H1 (cell line): ENCODE results near the gene GALC. TPM values are rescaled to one million over a fixed set of nuclear protein-coding genes. Genes with fewer than 3 reads are reported as not detected.

Experiments
- CTCF ChIA-PET: fragments of 300-600 bp; sonication (Branson Sonifier 250); formaldehyde crosslinking; loops from one replicate; lab custom pipeline; 2021; ENCODE audit not compliant: partially characterized antibody; lab: Charles Lee
- POLR2A ChIA-PET: fragments of 300-600 bp; sonication (Branson Sonifier 250); formaldehyde crosslinking; loops from one replicate; lab custom pipeline; 2021; ENCODE audit warnings: inconsistent platforms; ENCODE audit not compliant: partially characterized antibody; lab: Charles Lee
- DNase-seq, 2 experiments: peaks; one replicate each; pipeline versions ENCODE4 v3.0.0 to v3.0.0-alpha.2; 2010 to 2022; ENCODE audit warnings: low spot score in 2 of 2, low read depth in 1 of 2, mixed read lengths in 1 of 2
- FAIRE-seq: peaks from 2 replicates; lab custom pipeline; 2011; peaks lifted over from hg19 to GRCh38; lab: Jason Lieb, UNC
- H2AFZ ChIP-seq: 2 replicates; pipeline ENCODE4 v1.8.1; 2012; ENCODE audit warnings: low read length, inconsistent platforms
- H2AK5ac ChIP-seq: 2 replicates; pipeline ENCODE4 v1.6.1; 2013; ENCODE audit warnings: low read depth, low read length
- H2BK120ac ChIP-seq: replicated peaks from 2 replicates; pipeline ENCODE3; 2013; ENCODE audit warnings: low read depth, low read length, inconsistent platforms
- H2BK12ac ChIP-seq: 2 replicates; pipeline ENCODE4 v1.6.1; 2013; ENCODE audit warnings: low read depth, low read length
- H2BK15ac ChIP-seq: 2 replicates; pipeline ENCODE4 v1.6.1; 2013; ENCODE audit warnings: low read length
- H2BK20ac ChIP-seq: 2 replicates; pipeline ENCODE4 v1.6.1; 2013; ENCODE audit warnings: low read length
- H2BK5ac ChIP-seq: 2 replicates; pipeline ENCODE4 v1.6.1; 2013; ENCODE audit warnings: low read depth, low read length
- H3K14ac ChIP-seq: 2 replicates; pipeline ENCODE4 v1.6.1; 2013; ENCODE audit warnings: inconsistent platforms; ENCODE audit not compliant: insufficient read length
- H3K18ac ChIP-seq: 2 replicates; pipeline ENCODE4 v1.6.1; 2013; ENCODE audit warnings: low read length; ENCODE audit errors: extremely low read depth
- H3K23ac ChIP-seq: 2 replicates; pipeline ENCODE4 v1.6.1; 2013; ENCODE audit warnings: inconsistent platforms; ENCODE audit not compliant: insufficient read length
- H3K23me2 ChIP-seq: 2 replicates; pipeline ENCODE4 v1.6.1; 2013; ENCODE audit warnings: low read depth, low read length
- H3K27ac ChIP-seq: 2 replicates; pipeline ENCODE4 v1.6.1; 2011; ENCODE audit warnings: low read depth, low read length, inconsistent platforms
- H3K27me3 ChIP-seq, 4 experiments: replicated peaks in 1 of 4; 1 replicate in 1 of 4; 2 replicates in 3 of 4; pipeline versions ENCODE4 v1.6.1 to v1.8.1; 2011 to 2013; ENCODE audit warnings: low read length in 3 of 4, mild to moderate bottlenecking in 3 of 4, inconsistent platforms in 2 of 4, mixed read lengths in 2 of 4, moderate library complexity in 1 of 4; ENCODE audit not compliant: control insufficient read depth in 3 of 4, insufficient read depth in 3 of 4; ENCODE audit errors: extremely low read depth in 1 of 4
- H3K36me3 ChIP-seq, 4 experiments: 2 replicates each; pipeline versions ENCODE4 v1.6.1 to v1.8.1; 2011 to 2013; ENCODE audit warnings: mild to moderate bottlenecking in 4 of 4, low read length in 3 of 4, moderate library complexity in 2 of 4, control low read depth in 1 of 4, inconsistent platforms in 1 of 4; ENCODE audit not compliant: insufficient read depth in 4 of 4, control insufficient read depth in 2 of 4
- H3K4ac ChIP-seq: replicated peaks from 2 replicates; pipeline ENCODE3; 2013; ENCODE audit warnings: low read length, low read depth, mixed read lengths, inconsistent platforms; ENCODE audit not compliant: insufficient read length
- H3K4me1 ChIP-seq, 4 experiments: replicated peaks in 1 of 4; 1 replicate in 1 of 4; 2 replicates in 3 of 4; pipeline versions ENCODE4 v1.6.1 to v1.8.1; 2011 to 2013; ENCODE audit warnings: low read length in 3 of 4, inconsistent platforms in 2 of 4, mixed read lengths in 1 of 4; ENCODE audit not compliant: insufficient read depth in 4 of 4, control insufficient read depth in 3 of 4
- H3K4me2 ChIP-seq, 2 experiments: 2 replicates each; pipeline versions ENCODE4 v1.6.1 to v1.8.1; 2011 to 2013; ENCODE audit warnings: low read depth in 2 of 2, low read length in 2 of 2, control low read depth in 1 of 2, inconsistent platforms in 1 of 2, mild to moderate bottlenecking in 1 of 2; ENCODE audit not compliant: insufficient read depth in 1 of 2
- H3K4me3 ChIP-seq, 4 experiments: fragments of 200-600, 300-600 bp in 1 of 4; sonication (generic), shearing (Covaris generic), sonication (Bioruptor Twin) in 1 of 4; 2 replicates each; pipeline versions ENCODE4 v1.5.1 to v1.8.1; 2011 to 2016; ENCODE audit warnings: low read length in 4 of 4, low read depth in 3 of 4, control low read depth in 2 of 4, inconsistent platforms in 2 of 4, mild to moderate bottlenecking in 2 of 4, mixed read lengths in 1 of 4, moderate library complexity in 1 of 4; ENCODE audit not compliant: insufficient read depth in 2 of 4; ENCODE audit errors: extremely low read depth in 1 of 4
- H3K56ac ChIP-seq: replicated peaks from 2 replicates; pipeline ENCODE3; 2013; ENCODE audit warnings: low read depth, mild to moderate bottlenecking, mixed read lengths, low read length, inconsistent platforms; ENCODE audit not compliant: insufficient read length
- H3K79me1 ChIP-seq: 2 replicates; pipeline ENCODE4 v1.6.1; 2013; ENCODE audit warnings: low read depth, low read length, control low read depth
- H3K79me2 ChIP-seq, 2 experiments: 2 replicates each; pipeline versions ENCODE4 v1.6.1 to v1.8.1; 2012 to 2013; ENCODE audit warnings: low read length in 2 of 2, mild to moderate bottlenecking in 2 of 2, inconsistent platforms in 1 of 2; ENCODE audit not compliant: insufficient read depth in 2 of 2, control insufficient read depth in 1 of 2
- H3K9ac ChIP-seq, 4 experiments: replicated peaks in 1 of 4; 1 replicate in 1 of 4; 2 replicates in 3 of 4; pipeline versions ENCODE4 v1.6.1 to v1.8.1; 2011 to 2013; ENCODE audit warnings: low read depth in 3 of 4, low read length in 3 of 4, control low read depth in 2 of 4, mild to moderate bottlenecking in 2 of 4, moderate library complexity in 2 of 4, inconsistent platforms in 1 of 4; ENCODE audit errors: extremely low read depth in 1 of 4
- H3K9me3 ChIP-seq, 2 experiments: 2 replicates each; pipeline versions ENCODE4 v1.6.1 to v1.8.1; 2012 to 2013; ENCODE audit warnings: mild to moderate bottlenecking in 2 of 2, moderate library complexity in 2 of 2, control low read depth in 1 of 2, inconsistent platforms in 1 of 2, low read depth in 1 of 2, low read length in 1 of 2, mixed read lengths in 1 of 2; ENCODE audit not compliant: insufficient read depth in 2 of 2
- H4K20me1 ChIP-seq, 2 experiments: replicated peaks in 1 of 2; 2 replicates each; pipeline versions ENCODE3 to v1.8.1; 2011 to 2013; ENCODE audit warnings: inconsistent platforms in 2 of 2, low read length in 2 of 2, mild to moderate bottlenecking in 1 of 2; ENCODE audit not compliant: insufficient read depth in 2 of 2, control insufficient read depth in 1 of 2
- H4K5ac ChIP-seq: 2 replicates; pipeline ENCODE4 v1.6.1; 2013; ENCODE audit warnings: low read length, low read depth, mixed read lengths, inconsistent platforms; ENCODE audit not compliant: insufficient read length
- H4K8ac ChIP-seq: 2 replicates; pipeline ENCODE4 v1.8.0; 2013; ENCODE audit warnings: mild to moderate bottlenecking, moderate library complexity, low read length, inconsistent platforms; ENCODE audit not compliant: insufficient read depth; ENCODE audit errors: extremely low read depth
- H4K91ac ChIP-seq: replicated peaks from 2 replicates; pipeline ENCODE3; 2013; ENCODE audit warnings: low read length, mixed read lengths, inconsistent platforms; ENCODE audit not compliant: insufficient read length
- ASH2L ChIP-seq: fragments of 200-600, 300-600 bp; sonication (generic); IDR thresholded peaks from one replicate; pipeline ENCODE4 v1.7.1; 2017; ENCODE audit warnings: low read length
- BACH1 ChIP-seq: IDR thresholded peaks from 2 replicates; pipeline ENCODE4 v1.6.1; 2012; ENCODE audit warnings: low read length, improper control_type of control experiment
- CBX5 ChIP-seq: fragments of 300-800, 300-1000 bp; sonication (generic); IDR thresholded peaks from 2 replicates; pipeline ENCODE4 v1.7.1; 2016; ENCODE audit warnings: antibody characterized with exemption, low read length, low read depth
- E2F6 ChIP-seq: IDR thresholded peaks from 2 replicates; pipeline ENCODE4 v1.6.1; 2012; ENCODE audit warnings: inconsistent platforms
- FOSL1 ChIP-seq: IDR thresholded peaks from 2 replicates; pipeline ENCODE4 v1.6.1; 2011; ENCODE audit warnings: mild to moderate bottlenecking, low read depth, low read length, moderate library complexity; ENCODE audit not compliant: insufficient read depth
- KDM1A ChIP-seq: fragments of 200-600, 300-600 bp; sonication (generic); IDR thresholded peaks from 2 replicates; pipeline ENCODE4 v1.7.1; 2016; ENCODE audit warnings: mild to moderate bottlenecking, low read length, borderline replicate concordance
- NANOG ChIP-seq: IDR thresholded peaks from 2 replicates; pipeline ENCODE4 v1.6.1; 2011; ENCODE audit warnings: low read length, low read depth, mild to moderate bottlenecking, inconsistent platforms; ENCODE audit not compliant: insufficient read depth, poor library complexity, severe bottlenecking
- RAD21 ChIP-seq, 2 experiments: IDR thresholded peaks in 1 of 2; conservative IDR thresholded peaks in 1 of 2; 2 replicates each; pipeline ENCODE4 v1.6.1; 2011; ENCODE audit warnings: low read depth in 2 of 2, low read length in 2 of 2, improper control_type of control experiment in 1 of 2, inconsistent platforms in 1 of 2, mild to moderate bottlenecking in 1 of 2, moderate library complexity in 1 of 2
- SAP30 ChIP-seq: fragments of 300-600 bp; sonication (generic); IDR thresholded peaks from 2 replicates; pipeline ENCODE4 v1.7.1; 2012; ENCODE audit warnings: low read length, moderate library complexity, mild to moderate bottlenecking, inconsistent platforms; ENCODE audit not compliant: insufficient read depth, insufficient replicate concordance
- SIN3A ChIP-seq, 2 experiments: IDR thresholded peaks in 1 of 2; conservative IDR thresholded peaks in 1 of 2; 2 replicates each; pipeline ENCODE4 v1.6.1; 2011 to 2012; ENCODE audit warnings: low read length in 2 of 2, improper control_type of control experiment in 1 of 2, low read depth in 1 of 2, mild to moderate bottlenecking in 1 of 2
- TAF7 ChIP-seq: optimal IDR thresholded peaks from 2 replicates; pipeline ENCODE3; 2011; ENCODE audit warnings: low read depth, mild to moderate bottlenecking, inconsistent platforms, low read length, moderate library complexity, borderline replicate concordance
- TCF12 ChIP-seq: IDR thresholded peaks from 2 replicates; pipeline ENCODE4 v1.6.1; 2011; ENCODE audit warnings: low read depth, mild to moderate bottlenecking, low read length
- WGBS, 2 experiments: shearing (Covaris generic) in 1 of 2; methylation state at CpG; one replicate each; pipeline versions ENCODE4 v1.1.6 to v1.1.7; 2013 to 2015; ENCODE audit warnings: low lambda C conversion rate in 2 of 2, mixed read lengths in 2 of 2, inconsistent platforms in 1 of 2, low coverage in 1 of 2, missing lambda C conversion rate in 1 of 2; ENCODE audit not compliant: insufficient replicate concordance in 2 of 2, insufficient coverage in 1 of 2, insufficient read length in 1 of 2; ENCODE audit errors: extremely low coverage in 1 of 2, missing lambda C conversion rate in 1 of 2; 5-methylcytosine and 5-hydroxymethylcytosine counted together
- polyA plus RNA-seq, 7 experiments: library from polyadenylated mRNA; depleted of rRNA in 3 of 7; stranded (reverse) in 5 of 7; unstranded in 2 of 7; fragments of >200 nt in 5 of 7; fragments of 200-250 nt in 2 of 7; gene quantifications; 1 replicate in 5 of 7; 2 replicates in 1 of 7; 4 replicates in 1 of 7; pipeline versions ENCODE4 v1.2.1 to v1.2.3, GENCODE V29; 2011 to 2013; ENCODE audit warnings: missing spikeins in 2 of 7, mixed read lengths in 2 of 7
- total RNA-seq: library from RNA; stranded (reverse); fragmentation: NEBNext Ultra II Directional; extraction: Animal tissue kit (Norgen Biotek cat#: 25700); gene quantifications from 2 replicates; pipeline ENCODE4 v1.2.1, GENCODE V29; 2021

Gene GALC
- total and polyA plus RNA-seq, 2 of the 8 experiments (the other 6 are each of a cell fraction or from before 2014, with no cell fraction given), result 6.1 to 12.3 TPM

DNA sequence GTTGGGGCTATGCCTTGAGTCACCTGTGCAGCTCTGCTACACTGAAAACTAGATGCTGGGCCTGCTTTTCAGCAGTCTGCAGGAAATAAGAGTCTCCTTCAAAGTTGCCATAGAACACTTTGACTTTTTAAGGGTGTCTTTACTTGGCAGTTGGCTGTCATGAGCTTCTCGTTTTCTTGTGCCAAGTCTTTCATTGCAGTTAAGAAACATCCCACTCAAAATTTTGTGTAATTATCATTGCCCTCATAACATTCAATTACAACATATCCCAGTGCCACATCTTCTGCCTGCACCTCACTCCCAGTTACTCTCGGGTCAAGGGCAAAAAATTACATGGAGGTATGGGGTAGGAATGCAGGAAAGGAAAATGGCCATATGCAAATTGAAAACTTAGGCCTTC lies 41.1 kb upstream of the GALC start:
- H3K27me3 ChIP-seq, result no peaks in the 10 kb centered on the region
- no peak for DNase-seq
- peaks cover 0 to 6% (median 0%) of the 10 kb centered on the region in 4 experiments; a peak in 2 of 7 replicates for H3K4me1 ChIP-seq
- H3K36me3 ChIP-seq, result no peaks in the 10 kb centered on the region
- no peak overlapping the region for H2BK12ac ChIP-seq
- H3K4ac ChIP-seq, result no peak overlapping the region
- H2AK5ac ChIP-seq, result no peak overlapping the region
- no peaks in the 10 kb centered on the region for H3K9me3 ChIP-seq
- H3K14ac ChIP-seq, result no peak overlapping the region
- ChIA-PET CTCF (interaction anchor here (1.1 to 4.3 kb wide), 2 partner anchors 20 to 134 kb away, joined by 4 to 18 read pairs; no protein-coding TSS in a partner anchor), POLR2A (no interaction called here)
- H2BK15ac ChIP-seq, result no peak overlapping the region
- H4K5ac ChIP-seq, result no peak overlapping the region
- no peak overlapping the region for H3K4me3 ChIP-seq
- H3K23me2 ChIP-seq, result no peaks in the 10 kb centered on the region
- no peak overlapping the region for H4K8ac ChIP-seq
- no peak overlapping the region for H2BK5ac ChIP-seq
- H4K20me1 ChIP-seq, result no peaks in the 10 kb centered on the region
- no peak overlapping the region for H4K91ac ChIP-seq
- no peaks in the 10 kb centered on the region for H3K79me1 ChIP-seq
- WGBS, 2 experiments, result 89% methylated on average over 2 of the region's 2 CpGs; no CpG with 5 or more reads in 1 of the 2 experiments
- no peak overlapping the region for H3K18ac ChIP-seq
- H2BK120ac ChIP-seq, result no peak overlapping the region
- no peak overlapping the region for H3K27ac ChIP-seq
- H2BK20ac ChIP-seq, result no peak overlapping the region
- no peaks in the 10 kb centered on the region for H3K79me2 ChIP-seq
- H3K23ac ChIP-seq, result no peak overlapping the region
- FAIRE-seq, result no peak
- no peak overlapping the region for H3K56ac ChIP-seq
- no peak overlapping the region for H3K4me2 ChIP-seq
- no peak overlapping the region for H2AFZ ChIP-seq
- no peak overlapping the region for H3K9ac ChIP-seq
- TF ChIP-seq BACH1 (no peak), E2F6 (no peak), ASH2L (no peak), TCF12 (no peak), NANOG (no peak), CBX5 (no peak), KDM1A (no peak), FOSL1 (no peak), TAF7 (no peak), RAD21 (IDR thresholded peaks at IDR 0.05 in 1 of 2, conservative IDR thresholded peaks at IDR 0.05 in 1 of 2; ENCODE audit: low read depth in 2 of 2, low read length in 2 of 2) (no peak), SIN3A (conservative IDR thresholded peaks at IDR 0.05 in 1 of 2, IDR thresholded peaks at IDR 0.05 in 1 of 2; ENCODE audit: low read depth in 1 of 2, low read length in 2 of 2) (no peak), SAP30 (no peak)
